ENCODE data around the gene LDLRAD3.

DNA sequence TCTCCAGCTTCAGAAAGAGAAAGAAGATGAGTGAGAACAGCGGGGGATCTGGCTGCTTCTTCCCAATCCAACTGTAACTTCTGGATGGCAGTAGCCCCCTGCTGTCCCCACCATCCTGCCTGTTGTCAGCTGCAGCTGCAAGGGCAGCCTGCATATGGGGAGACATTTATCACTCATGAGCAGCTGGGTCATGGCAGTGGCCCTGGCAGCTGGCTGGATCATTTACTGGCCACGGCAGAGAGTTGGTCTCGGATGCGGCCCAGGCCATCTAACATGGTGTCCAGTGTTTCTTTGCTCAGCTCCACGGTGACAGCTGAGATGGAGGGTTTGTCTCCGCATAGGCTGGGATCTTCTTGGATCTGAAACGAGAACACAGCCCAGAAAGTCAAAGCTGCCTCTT is 330.6 kb downstream of the LDLRAD3 start:
- TF ChIP-seq, protein P1, sequence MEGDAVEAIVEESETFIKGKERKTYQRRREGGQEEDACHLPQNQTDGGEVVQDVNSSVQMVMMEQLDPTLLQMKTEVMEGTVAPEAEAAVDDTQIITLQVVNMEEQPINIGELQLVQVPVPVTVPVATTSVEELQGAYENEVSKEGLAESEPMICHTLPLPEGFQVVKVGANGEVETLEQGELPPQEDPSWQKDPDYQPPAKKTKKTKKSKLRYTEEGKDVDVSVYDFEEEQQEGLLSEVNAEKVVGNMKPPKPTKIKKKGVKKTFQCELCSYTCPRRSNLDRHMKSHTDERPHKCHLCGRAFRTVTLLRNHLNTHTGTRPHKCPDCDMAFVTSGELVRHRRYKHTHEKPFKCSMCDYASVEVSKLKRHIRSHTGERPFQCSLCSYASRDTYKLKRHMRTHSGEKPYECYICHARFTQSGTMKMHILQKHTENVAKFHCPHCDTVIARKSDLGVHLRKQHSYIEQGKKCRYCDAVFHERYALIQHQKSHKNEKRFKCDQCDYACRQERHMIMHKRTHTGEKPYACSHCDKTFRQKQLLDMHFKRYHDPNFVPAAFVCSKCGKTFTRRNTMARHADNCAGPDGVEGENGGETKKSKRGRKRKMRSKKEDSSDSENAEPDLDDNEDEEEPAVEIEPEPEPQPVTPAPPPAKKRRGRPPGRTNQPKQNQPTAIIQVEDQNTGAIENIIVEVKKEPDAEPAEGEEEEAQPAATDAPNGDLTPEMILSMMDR (conservative IDR thresholded peaks at IDR 0.05; ENCODE audit: low read length), result no peak
- no peak for TF ChIP-seq EZH2phosphoT487 (IDR thresholded peaks at IDR 0.05; ENCODE audit: borderline replicate concordance)

Measured in Loucy (cell line).